SU-DHL-6 (cell line): ENCODE data around the gene SLC5A11.

Experiments used
- EZH2phosphoT487 ChIP-seq: fragments of 200-600 bp; sonication (generic), shearing (Covaris generic); conservative IDR thresholded peaks from 2 replicates; pipeline ENCODE4 v1.6.1; 2018; ENCODE audit warnings: mild to moderate bottlenecking, antibody characterized with exemption, low read length, moderate library complexity, mixed read lengths
- TF ChIP-seq, protein P1 (sequence below): fragments of 200-600 bp; sonication (generic); IDR thresholded peaks from one replicate; pipeline ENCODE4 v1.5.1; 2017; ENCODE audit warnings: antibody characterized with exemption, mild to moderate bottlenecking, low read length, moderate library complexity; ENCODE audit not compliant: insufficient read depth, poor library complexity, severe bottlenecking

DNA sequence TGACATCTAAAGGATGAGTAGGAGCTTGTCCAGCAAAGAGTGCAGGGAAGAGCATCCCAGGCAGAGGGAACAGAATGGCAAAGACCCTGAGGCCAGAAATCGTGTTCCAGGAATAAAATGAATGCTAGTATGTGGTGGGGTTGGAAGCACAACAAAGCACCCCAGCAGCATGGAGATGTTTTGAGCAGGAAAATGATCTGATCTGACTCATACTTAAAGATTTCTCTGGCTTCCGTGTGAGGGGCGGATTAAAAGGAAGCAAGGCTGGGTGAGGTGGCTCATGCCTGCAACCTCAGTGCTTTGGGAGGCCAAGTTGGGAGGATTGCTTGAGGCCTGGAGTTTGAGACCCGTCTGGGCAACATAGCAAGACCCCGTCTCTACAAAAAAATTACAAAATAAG lies 2.3 kb downstream of the SLC5A11 start:
- TF ChIP-seq, protein P1, sequence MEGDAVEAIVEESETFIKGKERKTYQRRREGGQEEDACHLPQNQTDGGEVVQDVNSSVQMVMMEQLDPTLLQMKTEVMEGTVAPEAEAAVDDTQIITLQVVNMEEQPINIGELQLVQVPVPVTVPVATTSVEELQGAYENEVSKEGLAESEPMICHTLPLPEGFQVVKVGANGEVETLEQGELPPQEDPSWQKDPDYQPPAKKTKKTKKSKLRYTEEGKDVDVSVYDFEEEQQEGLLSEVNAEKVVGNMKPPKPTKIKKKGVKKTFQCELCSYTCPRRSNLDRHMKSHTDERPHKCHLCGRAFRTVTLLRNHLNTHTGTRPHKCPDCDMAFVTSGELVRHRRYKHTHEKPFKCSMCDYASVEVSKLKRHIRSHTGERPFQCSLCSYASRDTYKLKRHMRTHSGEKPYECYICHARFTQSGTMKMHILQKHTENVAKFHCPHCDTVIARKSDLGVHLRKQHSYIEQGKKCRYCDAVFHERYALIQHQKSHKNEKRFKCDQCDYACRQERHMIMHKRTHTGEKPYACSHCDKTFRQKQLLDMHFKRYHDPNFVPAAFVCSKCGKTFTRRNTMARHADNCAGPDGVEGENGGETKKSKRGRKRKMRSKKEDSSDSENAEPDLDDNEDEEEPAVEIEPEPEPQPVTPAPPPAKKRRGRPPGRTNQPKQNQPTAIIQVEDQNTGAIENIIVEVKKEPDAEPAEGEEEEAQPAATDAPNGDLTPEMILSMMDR, result no peak
- TF ChIP-seq EZH2phosphoT487, result no peak
